SK-N-SH treated with all-trans-retinoic acid at 6 μM for 48 hours (cell line): ENCODE measurements around the gene HCFC2.

Experiments used
- ATAC-seq: fragments of 200-7000 bp; cut with Tn5 transposase; 3 replicates; pipeline ENCODE4 v1.9.1; 2020; ENCODE audit warnings: mild to moderate bottlenecking, moderate library complexity
- BACH2 ChIP-seq: fragments of 250-450 bp; sonication (Bioruptor Pico); IDR thresholded peaks from 2 replicates; pipeline ENCODE4 v1.9.0; 2021; ENCODE audit warnings: mild to moderate bottlenecking, borderline replicate concordance
- CREB5 ChIP-seq: fragments of 250-450 bp; sonication (Bioruptor Pico); IDR thresholded peaks from 2 replicates; pipeline ENCODE4 v1.5.1; 2020; ENCODE audit warnings: low read depth, mild to moderate bottlenecking, moderate library complexity
- CSDC2 ChIP-seq: fragments of 250-450 bp; sonication (Bioruptor Pico); IDR thresholded peaks from 2 replicates; pipeline ENCODE4 v1.5.0; 2020; ENCODE audit warnings: mild to moderate bottlenecking, moderate library complexity
- CSRNP3 ChIP-seq: fragments of 250-450 bp; sonication (Bioruptor Pico); IDR thresholded peaks from 2 replicates; pipeline ENCODE4 v1.5.1; 2021; ENCODE audit warnings: mild to moderate bottlenecking, moderate library complexity
- ESRRG ChIP-seq: fragments of 250-450 bp; sonication (Bioruptor Pico); IDR thresholded peaks from 2 replicates; pipeline ENCODE4 v1.6.1; 2021; ENCODE audit warnings: mild to moderate bottlenecking
- GLIS3 ChIP-seq: fragments of 250-450 bp; sonication (Bioruptor Pico); IDR thresholded peaks from 2 replicates; pipeline ENCODE4 v1.5.0; 2020; ENCODE audit warnings: mild to moderate bottlenecking, moderate library complexity
- ISL1 ChIP-seq: fragments of 250-450 bp; sonication (Bioruptor Pico); IDR thresholded peaks from 2 replicates; pipeline ENCODE4 v2.1.2; 2022; ENCODE audit warnings: mild to moderate bottlenecking, moderate library complexity
- OSR1 ChIP-seq: fragments of 250-450 bp; sonication (Bioruptor Pico); IDR thresholded peaks from 2 replicates; pipeline ENCODE4 v1.8.0; 2022; ENCODE audit warnings: moderate library complexity, mild to moderate bottlenecking, inconsistent platforms
- PATZ1 ChIP-seq: fragments of 250-450 bp; sonication (Bioruptor Pico); IDR thresholded peaks from 2 replicates; pipeline ENCODE4 v1.8.0; 2020; ENCODE audit warnings: mild to moderate bottlenecking, moderate library complexity, borderline replicate concordance
- PPARA ChIP-seq: fragments of 250-450 bp; sonication (Bioruptor Pico); IDR thresholded peaks from 2 replicates; pipeline ENCODE4 v1.5.0; 2020; ENCODE audit warnings: mild to moderate bottlenecking, borderline replicate concordance
- RARB ChIP-seq: fragments of 250-450 bp; sonication (Bioruptor Pico); IDR thresholded peaks from 2 replicates; pipeline ENCODE4 v1.8.0; 2021; ENCODE audit warnings: mild to moderate bottlenecking, moderate library complexity
- SNAI2 ChIP-seq: fragments of 250-450 bp; sonication (Bioruptor Pico); IDR thresholded peaks from 2 replicates; pipeline ENCODE4 v1.5.0; 2020; ENCODE audit warnings: mild to moderate bottlenecking, moderate library complexity
- TCF4 ChIP-seq: fragments of 250-450 bp; sonication (Bioruptor Pico); IDR thresholded peaks from 2 replicates; pipeline ENCODE4 v1.8.0; 2021; ENCODE audit warnings: mild to moderate bottlenecking, moderate library complexity, borderline replicate concordance
- TOX ChIP-seq: fragments of 250-450 bp; sonication (Bioruptor Pico); IDR thresholded peaks from 2 replicates; pipeline ENCODE4 v1.8.0; 2021; ENCODE audit warnings: mild to moderate bottlenecking, moderate library complexity, borderline replicate concordance
- TSHZ2 ChIP-seq: fragments of 250-450 bp; sonication (Bioruptor Pico); IDR thresholded peaks from 2 replicates; pipeline ENCODE4 v1.5.0; 2020; ENCODE audit warnings: mild to moderate bottlenecking, moderate library complexity
- ZC3H10 ChIP-seq: fragments of 250-450 bp; sonication (Bioruptor Pico); IDR thresholded peaks from 2 replicates; pipeline ENCODE4 v1.5.1; 2021; ENCODE audit warnings: mild to moderate bottlenecking, moderate library complexity
- ZFP3 ChIP-seq: fragments of 250-450 bp; sonication (Bioruptor Pico); IDR thresholded peaks from 2 replicates; pipeline ENCODE4 v1.5.0; 2020; ENCODE audit warnings: mild to moderate bottlenecking, moderate library complexity
- ZFP30 ChIP-seq: fragments of 450-650 bp; formaldehyde crosslinking; IDR thresholded peaks from 2 replicates; pipeline ENCODE4 v1.5.0; 2022; ENCODE audit warnings: mild to moderate bottlenecking, moderate library complexity
- ZNF565 ChIP-seq: fragments of 450-650 bp; formaldehyde crosslinking; conservative IDR thresholded peaks from 2 replicates; pipeline ENCODE4 v1.5.0; 2020; ENCODE audit warnings: low read depth, mild to moderate bottlenecking, moderate library complexity
- ZNF70 ChIP-seq: fragments of 450-650 bp; formaldehyde crosslinking; IDR thresholded peaks from 2 replicates; pipeline ENCODE4 v1.5.0; 2020; ENCODE audit warnings: mild to moderate bottlenecking, moderate library complexity
- ZNF8 ChIP-seq: fragments of 450-650 bp; formaldehyde crosslinking; IDR thresholded peaks from 2 replicates; pipeline ENCODE4 v1.5.0; 2020; ENCODE audit warnings: mild to moderate bottlenecking, moderate library complexity

HCFC2 gene

GRCh38 chr12:104049903-104050356, 14.4 kb upstream of the HCFC2 start, which contains the start of gene GLT8D2:
TSS of gene GLT8D2 (minus strand) at chr12:104050187. CDS start at chr12:104019648, 30,539 bp downstream.
- TF ChIP-seq ZNF8 (no peak), TCF4 (peak; percentile 59)
- peak; percentile 93 for ATAC-seq

- TF ChIP-seq ZNF8: no peak
- TF ChIP-seq ZNF70: no peak
- TF ChIP-seq TSHZ2: no peak
- TF ChIP-seq SNAI2 (CRISPR knock-in tag): no peak
- no peak for TF ChIP-seq PATZ1 (CRISPR knock-in tag)
- TF ChIP-seq ZFP3: no peak
- TF ChIP-seq, all 23 proteins: peak for 0
- peak; percentile 11 for ATAC-seq
Measured at GRCh38 chr12:104050436-104050835, 13.9 kb upstream of the HCFC2 start.

GRCh38 chr12:104054681-104055346, 9.5 kb upstream of the HCFC2 start:
- ATAC-seq: no peak
- TF ChIP-seq BACH2 (CRISPR knock-in tag): no peak
- no peak for TF ChIP-seq GLIS3 (CRISPR knock-in tag)
- TF ChIP-seq ZNF70: no peak

- ATAC-seq: peak; percentile 92
- TF ChIP-seq ZNF8 (no peak), CSDC2 (CRISPR knock-in tag) (no peak), PPARA (CRISPR knock-in tag) (no peak), ZC3H10 (CRISPR knock-in tag) (no peak), OSR1 (CRISPR knock-in tag) (no peak), PATZ1 (CRISPR knock-in tag) (no peak), CSRNP3 (no peak), ZFP30 (no peak), RARB (CRISPR knock-in tag) (no peak), ZNF565 (CRISPR knock-in tag) (no peak), TOX (CRISPR knock-in tag) (no peak), TCF4 (peak; percentile 86), ISL1 (CRISPR knock-in tag) (peak; percentile 18; the same call in 1 of the 2 replicates), CREB5 (no peak), TSHZ2 (peak; percentile 84; the same call in 1 of the 2 replicates), GLIS3 (CRISPR knock-in tag) (no peak), BACH2 (CRISPR knock-in tag) (no peak), ESRRG (CRISPR knock-in tag) (no peak)
Measured at GRCh38 chr12:104055686-104056388, 8.5 kb upstream of the HCFC2 start.
